Uterus (tissue), 4 donors: ENCODE results near the gene RAB3IL1. TPM values are rescaled to one million over a fixed set of nuclear protein-coding genes. Genes with fewer than 3 reads are reported as not detected.

Experiments used
- microRNA-seq: library from miRNA; unstranded; fragments of <30 nt; microRNA quantifications from one replicate; pipeline ENCODE4, GENCODE V29; 2016; ENCODE audit warnings: borderline microRNAs expressed, borderline replicate concordance
- small RNA-seq: library from RNA; depleted of rRNA; stranded (forward); fragments of <200 nt; gene quantifications from one replicate; pipeline ENCODE3, GENCODE V24; 2016
- total RNA-seq, 4 donors: library from RNA; depleted of rRNA in 3 of 4; stranded (reverse); fragments of >200 nt in 3 of 4; gene quantifications; one replicate each; pipeline versions ENCODE4 v1.1.0 to v1.2.4, GENCODE V29; 2014 to 2023
- donor health status: DM: yes; HTN: yes; CAD: no.

RAB3IL1 gene
- total RNA-seq, 4 donors from 2014 or later = 12.6 to 60.3 (median 26.8) TPM

Small RNA genes lying within 50 kb of the gene (microRNA-seq; reads per million reads assigned to microRNA genes)
- not detected for gene MIR6746

Small RNA genes lying within 50 kb of the gene (small RNA-seq; reads per million reads assigned to genes)
- not detected for gene MIR6746
- gene RNU6-1243P = not detected

Other genes starting within 250 kb of the RAB3IL1 start
- gene DAGLA, start 237.2 kb downstream of the RAB3IL1 start, total RNA-seq = 1 to 10 TPM in 2 of 4 donors, under 1 TPM in 2; 0.29 to 5.4 (median 1.9) TPM
- gene MYRF, start 164.9 kb downstream of the RAB3IL1 start, total RNA-seq = 100 to 1,000 TPM in 1 of 4 donors, 10 to 100 TPM in 2, 1 to 10 TPM in 1; 6.4 to 106 (median 12.7) TPM
- 10 to 100 TPM; 14.6 to 96.9 (median 38.7) TPM for gene TMEM258, start 125.0 kb downstream of the RAB3IL1 start, total RNA-seq
- gene FEN1, start 124.7 kb downstream of the RAB3IL1 start, total RNA-seq = 10 to 100 TPM in 1 of 4 donors, 1 to 10 TPM in 2, under 1 TPM in 1; 0.77 to 19.4 (median 6.8) TPM
- 10 to 100 TPM; 23.8 to 57.1 (median 38.3) TPM for gene FADS1, start 100.6 kb downstream of the RAB3IL1 start, total RNA-seq
- gene FADS2, start 89.3 kb downstream of the RAB3IL1 start, total RNA-seq = 100 to 1,000 TPM in 2 of 4 donors, 10 to 100 TPM in 2; 13.5 to 117 (median 84.9) TPM
- gene FADS3, start 26.0 kb downstream of the RAB3IL1 start, total RNA-seq = 10 to 100 TPM; 18.2 to 74.6 (median 32.0) TPM
- 10 to 100 TPM in 1 of 4 donors, 1 to 10 TPM in 3; 3.3 to 11.1 (median 3.9) TPM for gene BEST1, start 32.8 kb upstream of the RAB3IL1 start, total RNA-seq
- gene FTH1, start 50.1 kb upstream of the RAB3IL1 start, total RNA-seq = 1,000 to 10,000 TPM in 3 of 4 donors, 100 to 1,000 TPM in 1; 402 to 1,927 (median 1,615) TPM
- 10 to 100 TPM in 2 of 4 donors, 1 to 10 TPM in 2; 7.4 to 27.1 (median 16.5) TPM for gene INCENP, start 206.4 kb upstream of the RAB3IL1 start, total RNA-seq